Fibroblast of skin of abdomen (primary cell): Measurements from ENCODE around the gene CDK11A.
A peak's percentile ranks its signal among the peaks of the same experiment; 100 is the strongest.
"Not testable (repeated sequence)": the region's sequence is repeated elsewhere in the genome, so short reads cannot be mapped to it uniquely, and the experiment has no call there.

Experiments used
- DNase-seq: peaks from one replicate; pipeline ENCODE4 v3.0.0-alpha.2; 2013

The CDK11A gene

DNA sequence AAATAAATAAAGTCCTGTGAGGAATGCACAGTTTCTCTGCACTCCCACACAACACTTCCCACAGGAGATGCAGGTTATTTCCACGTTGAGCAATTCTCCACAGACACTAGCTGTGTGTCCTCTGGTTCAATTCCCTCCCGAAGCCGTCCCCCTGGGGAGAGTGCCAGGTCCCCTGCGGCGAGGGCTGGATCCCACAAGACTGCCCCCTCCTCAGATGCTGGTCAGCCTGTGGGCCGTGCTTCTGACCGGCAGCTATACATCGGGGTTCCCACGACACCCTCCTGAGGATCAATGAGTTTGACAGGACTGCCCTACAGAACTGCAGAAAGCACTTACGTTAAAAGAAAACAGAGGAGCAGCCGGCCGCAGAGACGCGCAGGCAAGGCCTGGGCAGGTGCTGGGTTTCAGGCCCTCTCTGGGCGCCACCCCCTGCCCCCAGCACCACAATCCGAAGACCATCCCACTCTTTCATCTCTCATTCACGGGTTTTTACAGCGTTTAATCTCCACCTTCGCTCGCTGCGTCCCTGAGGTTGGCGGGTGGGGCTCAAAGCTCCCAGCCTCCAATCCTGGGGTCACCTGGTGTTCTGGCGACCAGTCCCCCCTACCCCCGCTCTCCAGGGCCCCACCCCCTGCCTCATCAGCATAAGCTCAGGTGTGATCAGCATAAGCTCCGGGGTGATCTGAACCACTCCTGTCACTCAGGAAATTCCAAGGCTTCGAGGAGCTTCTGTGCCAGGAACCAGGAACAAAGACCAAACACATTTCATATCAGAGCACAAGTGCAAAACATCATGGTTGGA lies 40.9 kb downstream of the CDK11A start:
- no peak for DNase-seq

DNA sequence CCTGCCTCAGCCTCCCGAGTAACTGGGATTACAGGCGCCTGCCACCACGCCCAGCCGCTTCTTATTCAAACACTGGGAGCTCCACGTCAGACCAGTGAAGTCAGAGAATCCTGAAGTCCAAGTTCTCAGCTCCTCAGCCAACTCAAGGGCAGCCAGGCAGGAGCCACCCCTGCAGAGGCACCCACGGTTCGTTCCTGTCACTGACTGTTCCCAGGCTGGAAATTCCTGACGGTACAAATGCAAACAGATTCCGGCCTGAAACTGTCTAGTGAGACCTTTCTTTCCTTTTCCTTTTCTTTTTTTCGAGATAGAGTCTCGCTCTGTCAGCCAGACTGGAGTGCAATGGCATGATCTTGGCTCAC lies 43.3 kb downstream of the CDK11A start:
- DNase-seq: no peak

DNA sequence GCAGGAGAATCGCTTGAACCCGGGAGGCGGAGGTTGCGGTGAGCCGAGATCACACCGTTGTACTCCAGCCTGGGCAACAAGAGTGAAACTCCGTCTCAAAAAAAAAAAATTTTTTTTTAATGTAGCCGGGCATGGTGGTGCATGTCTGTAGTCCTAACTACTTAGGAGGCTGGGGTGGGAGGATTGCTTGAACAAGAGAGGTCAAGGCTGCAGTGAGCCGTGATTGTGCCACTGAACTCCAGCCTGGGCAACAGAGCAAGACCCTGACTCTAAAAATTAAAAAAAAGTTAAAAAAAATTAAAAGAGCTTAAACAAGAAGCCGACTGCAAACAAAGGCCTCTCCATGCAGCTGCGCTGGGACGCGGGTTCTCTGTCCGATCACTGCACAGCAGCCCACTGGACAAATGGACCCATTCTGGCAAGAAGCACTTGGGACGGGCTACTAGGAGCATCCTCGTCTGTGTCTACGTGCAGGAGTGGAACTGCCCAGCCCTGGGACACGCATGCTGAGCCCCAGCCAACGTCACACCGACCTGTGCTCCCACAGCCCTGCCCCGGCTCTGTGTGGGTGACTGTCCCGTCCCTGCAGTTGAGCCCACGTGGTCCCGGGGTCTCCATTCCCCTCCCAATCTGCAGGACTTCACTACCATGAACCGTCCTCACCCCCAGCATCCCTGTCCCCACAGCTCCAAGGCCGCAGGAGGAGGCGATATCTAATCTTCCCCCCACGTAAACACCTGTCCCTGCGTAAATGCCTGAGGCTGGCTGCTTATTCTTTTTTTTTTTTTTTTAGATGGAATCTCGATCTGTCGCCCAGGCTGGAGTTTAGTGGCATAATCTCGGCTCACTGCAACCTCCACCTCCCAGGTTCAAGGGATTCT lies 43.9 kb downstream of the CDK11A start:
- DNase-seq: no peak

DNA sequence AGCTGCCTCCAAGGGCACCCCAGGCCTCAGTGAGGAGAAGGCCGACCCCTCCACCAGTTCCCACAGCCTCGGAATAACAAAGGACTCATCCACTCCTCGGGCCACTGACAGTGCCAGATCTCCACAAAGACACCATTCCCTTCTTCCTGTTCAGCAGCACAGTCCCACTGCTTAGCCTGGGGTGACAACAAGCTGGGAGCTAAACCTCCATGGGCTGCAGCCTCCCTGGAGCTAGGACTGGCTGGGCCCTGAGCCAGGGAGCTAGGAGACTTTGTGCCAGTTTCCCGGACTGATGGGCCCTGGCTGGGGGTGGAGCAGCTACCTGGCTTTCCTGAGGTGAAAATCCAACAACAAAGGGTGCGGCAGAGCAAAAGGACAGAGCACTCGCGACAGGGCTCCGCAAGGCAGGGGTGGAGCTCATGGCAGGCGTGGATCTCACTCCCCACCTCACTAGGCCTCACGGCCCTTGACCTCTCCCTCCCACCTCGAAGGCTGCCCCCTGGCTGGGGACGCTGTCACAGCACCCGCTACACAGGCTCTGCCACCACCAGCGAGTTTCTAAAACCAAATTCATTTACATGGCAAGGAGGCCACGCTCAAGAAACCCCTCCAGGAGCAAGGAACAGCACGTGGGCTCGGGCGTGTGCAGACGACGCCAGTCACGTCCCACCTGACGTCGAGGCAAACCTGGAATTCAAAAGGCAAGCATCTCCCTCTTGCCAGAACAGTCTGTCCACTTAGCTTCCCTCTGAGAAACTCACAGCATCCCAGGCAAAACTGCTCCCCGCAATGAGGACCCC lies 45.4 kb downstream of the CDK11A start:
- no peak for DNase-seq

DNA sequence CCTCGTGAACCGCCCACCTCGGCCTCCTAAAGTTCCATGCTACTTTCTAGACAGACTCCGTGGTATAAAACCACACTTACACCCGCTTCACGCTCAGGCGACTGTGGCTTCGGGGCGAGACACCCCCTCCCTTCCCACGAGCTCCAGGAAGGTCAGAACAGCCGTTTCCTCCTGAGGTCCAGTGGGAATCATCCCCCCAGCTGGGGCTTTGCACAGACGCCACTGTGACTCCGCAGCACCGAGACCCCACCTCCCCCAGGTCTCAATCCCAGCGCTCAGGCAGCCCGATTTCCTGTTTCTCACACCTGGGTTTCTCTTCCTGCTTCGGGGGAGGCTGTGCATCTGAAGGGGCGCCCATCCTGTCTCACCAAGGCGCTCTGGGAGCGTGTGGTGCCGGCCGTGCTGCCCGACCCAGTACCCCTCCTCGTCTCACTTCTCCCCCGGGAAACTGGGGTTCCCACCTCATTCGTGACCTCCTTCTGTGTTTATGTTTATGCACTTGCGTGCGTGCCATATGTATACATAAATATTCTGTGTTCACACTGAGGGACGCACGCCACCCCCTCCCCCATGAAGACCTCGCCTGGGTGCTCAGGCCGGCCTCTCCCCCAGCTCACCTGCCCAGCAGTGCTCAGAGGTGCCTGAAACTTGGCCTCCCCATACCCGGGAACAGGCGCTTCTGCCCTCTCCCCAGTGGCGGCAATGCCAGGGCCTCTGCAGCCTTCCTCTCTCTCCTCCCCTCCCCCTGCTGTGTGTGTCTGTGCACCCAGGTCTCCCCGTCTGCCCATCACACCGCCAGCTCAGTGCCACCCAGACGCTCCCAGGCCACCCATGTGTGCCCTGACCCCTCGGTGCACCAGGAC lies 46.2 kb downstream of the CDK11A start:
- DNase-seq: no peak

DNA sequence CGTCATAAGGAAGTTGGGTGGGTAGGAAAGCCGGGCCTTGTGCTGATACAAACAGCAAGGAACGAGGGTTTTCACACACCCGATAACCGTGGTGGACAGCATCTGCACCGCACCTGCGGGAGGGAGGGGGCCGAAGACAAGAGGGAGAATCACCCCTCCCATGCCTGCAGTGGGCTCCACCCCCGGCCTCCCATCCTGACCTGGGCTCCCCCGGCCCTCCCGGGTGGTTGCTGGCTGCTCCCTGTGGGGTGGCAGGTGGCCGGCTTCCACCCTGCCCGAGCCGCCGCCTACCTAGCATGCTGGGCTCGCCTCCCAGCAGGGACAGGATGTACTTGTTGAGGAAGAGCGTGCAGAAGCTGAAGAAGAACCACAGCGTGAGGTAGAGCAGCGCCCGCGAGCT lies 48.1 kb downstream of the CDK11A start:
- not testable (repeated sequence) for DNase-seq

DNA sequence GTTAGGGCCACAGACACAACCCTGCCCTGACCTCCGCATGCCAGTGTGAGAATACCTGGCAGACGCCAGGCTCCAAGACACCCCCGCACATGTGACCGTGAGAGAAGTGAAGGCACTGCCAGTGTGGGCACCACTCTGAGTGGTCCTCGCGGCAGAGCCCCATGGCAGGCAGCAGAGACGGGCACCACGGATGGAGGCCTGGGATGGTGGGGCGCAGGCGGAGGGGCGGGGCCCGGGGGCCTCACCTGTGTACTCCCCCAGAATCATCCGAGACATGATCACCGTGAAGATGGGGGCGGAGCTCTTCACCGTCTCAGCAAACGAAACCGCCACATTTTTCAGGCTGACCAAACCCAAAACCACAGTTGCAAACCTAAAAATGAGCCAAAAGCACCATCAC lies 48.9 kb downstream of the CDK11A start:
- not testable (repeated sequence) for DNase-seq

DNA sequence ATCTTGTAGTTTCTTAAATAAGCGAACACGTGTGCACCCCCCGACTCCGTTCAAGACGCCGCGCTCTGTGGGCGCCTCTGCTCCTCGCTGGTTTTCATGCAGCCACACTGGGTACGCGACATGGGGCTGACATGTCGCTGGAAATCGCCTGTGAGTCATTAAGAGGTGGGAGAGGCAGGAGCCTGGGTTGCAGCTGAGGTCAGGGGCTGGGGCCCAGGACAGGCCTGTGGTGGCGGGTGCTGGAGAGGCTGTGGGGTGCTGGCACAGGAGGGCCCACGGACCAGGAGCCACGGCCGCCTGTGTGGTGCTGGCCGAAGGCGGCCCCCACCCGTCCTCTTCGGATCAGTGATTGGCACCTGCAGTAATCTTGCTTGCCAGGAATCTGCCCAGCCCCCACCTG lies 49.4 kb downstream of the CDK11A start:
- not testable (repeated sequence) for DNase-seq

DNA sequence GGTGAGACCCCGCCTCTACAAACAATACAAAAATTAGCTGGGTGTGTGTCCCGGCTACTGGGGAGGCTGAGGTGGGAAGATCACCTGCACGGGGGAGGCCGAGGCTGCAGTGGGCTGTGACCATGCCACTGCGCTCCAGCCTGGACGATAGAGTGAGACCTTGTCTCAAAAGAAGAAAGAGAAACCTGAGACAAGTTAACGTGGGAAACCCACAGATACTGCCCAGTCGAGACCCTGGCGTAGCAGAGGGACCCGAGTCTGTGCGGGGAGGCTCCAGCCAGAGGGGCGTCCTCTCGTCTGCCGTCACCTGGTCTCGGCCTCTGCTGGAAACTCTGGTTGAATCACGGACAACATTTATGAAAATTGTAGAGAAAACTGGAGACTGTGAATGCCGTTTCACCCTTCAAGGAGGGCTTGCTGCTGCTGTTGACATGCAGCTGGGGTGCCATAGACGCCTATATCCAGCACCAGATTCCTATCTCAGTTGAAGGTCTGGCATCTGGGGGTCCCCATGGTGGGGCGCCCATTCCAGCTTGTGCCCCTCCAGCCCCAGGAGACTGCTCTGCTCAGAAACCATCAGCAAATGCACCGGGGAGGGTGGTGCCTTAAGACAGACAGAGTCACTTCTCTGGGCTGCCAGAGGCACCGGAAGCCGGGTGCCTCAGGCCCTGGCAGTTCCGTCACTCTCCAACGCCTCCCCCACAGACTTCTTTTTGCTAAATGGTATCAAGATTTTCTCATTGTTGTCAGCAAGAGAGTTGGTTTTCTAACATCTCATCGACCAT lies 51.8 kb downstream of the CDK11A start:
- no peak for DNase-seq

DNA sequence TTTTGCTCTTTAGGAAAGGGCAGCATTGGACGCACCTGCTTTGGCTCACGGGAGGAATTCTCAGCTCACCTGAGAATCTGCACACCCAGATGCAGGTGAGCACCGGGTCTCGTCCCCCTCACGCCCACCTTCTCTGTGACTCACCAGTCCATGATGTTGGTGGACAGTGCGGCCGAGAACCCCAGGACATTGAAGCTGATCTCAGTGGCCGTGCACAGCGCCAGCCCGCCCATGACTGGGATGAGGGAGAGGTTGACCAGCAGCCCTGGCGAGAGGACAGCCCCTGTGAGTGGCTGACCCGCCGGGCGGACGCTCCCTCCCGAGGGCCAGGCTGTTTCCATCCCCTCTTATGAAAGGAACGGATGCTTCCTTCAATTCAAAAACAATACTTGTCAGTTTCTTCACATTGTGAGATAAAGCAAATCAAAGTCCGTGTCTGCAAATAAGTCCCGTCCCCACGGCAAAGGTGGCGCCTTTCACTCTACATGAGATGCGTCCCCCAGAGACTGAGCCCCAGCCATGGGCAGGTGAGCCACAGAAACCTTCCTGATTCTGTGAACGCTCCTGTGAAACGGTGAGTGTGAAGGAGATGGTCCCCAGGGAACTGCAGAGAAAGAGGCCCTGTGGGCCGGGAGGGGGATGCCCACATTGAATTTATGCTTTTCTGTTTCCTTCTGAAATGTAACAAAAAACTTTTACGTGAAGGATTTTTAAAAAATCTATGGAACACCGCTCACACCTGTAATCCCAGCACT lies 52.6 kb downstream of the CDK11A start:
- DNase-seq: no peak

DNA sequence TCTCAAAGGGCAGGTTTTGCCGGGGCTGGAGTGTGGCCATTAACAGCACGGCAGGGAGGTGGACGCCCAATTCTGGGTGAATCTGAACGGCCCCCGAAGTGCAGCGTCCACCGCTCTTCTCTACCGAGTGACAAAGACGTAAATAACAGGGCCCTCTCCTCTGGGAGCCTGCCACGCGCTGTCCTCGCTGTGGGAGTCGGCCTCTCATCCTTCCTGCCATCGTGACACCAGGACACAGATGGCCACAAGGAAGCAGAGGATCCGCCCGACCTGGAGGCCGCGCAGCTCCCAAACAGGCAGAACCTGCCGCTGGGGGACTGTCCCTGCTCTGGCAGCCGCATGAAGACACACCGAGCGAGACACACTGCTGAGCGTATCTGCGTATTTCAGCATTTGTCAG lies 53.3 kb downstream of the CDK11A start:
- no peak for DNase-seq

DNA sequence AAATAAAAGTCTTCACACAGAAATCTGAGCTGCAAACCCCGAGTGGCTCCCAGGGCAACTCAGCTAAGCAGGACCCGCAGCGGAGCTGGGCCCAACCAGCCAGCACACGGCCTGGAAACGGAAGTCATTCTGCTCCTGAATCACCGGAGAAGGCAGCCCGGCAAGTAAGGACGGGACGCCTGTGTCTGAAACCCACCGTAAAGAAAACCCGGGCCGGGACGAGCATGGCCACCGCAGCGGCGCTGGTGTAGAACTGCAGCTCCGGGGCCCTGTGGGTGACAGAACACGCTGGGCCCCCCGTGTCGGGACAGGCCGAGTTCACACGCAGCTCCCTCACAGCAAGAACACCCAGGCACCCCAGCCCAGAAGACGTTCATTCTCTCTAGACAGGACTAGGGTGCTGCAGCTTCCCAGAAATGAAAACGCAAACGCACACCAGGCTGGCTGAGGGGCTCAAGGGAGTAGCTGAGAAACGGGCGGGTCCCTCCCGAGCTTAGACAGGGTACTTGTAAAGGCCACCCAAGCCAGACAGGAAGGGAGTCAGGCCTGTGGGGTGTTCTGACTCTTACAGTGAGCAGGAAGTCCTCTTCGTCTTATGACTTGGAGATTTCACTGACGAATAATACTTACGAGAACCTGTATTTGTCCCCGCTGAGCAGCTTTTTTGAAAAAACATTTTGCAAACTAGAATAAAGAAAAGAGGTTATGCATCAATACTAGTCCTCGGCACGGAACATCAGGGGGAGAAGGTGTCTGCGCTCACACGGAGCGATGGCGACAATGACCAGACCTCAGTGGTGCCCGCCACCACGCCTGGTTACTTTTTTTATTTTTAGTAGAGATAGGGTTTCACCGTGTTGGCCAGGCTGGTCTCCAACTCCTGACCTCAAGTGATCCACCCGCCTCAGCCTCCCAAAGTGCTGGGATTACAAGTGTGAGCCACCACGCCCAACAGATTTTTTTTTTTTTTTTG lies 54.4 kb downstream of the CDK11A start:
- DNase-seq: no peak

DNA sequence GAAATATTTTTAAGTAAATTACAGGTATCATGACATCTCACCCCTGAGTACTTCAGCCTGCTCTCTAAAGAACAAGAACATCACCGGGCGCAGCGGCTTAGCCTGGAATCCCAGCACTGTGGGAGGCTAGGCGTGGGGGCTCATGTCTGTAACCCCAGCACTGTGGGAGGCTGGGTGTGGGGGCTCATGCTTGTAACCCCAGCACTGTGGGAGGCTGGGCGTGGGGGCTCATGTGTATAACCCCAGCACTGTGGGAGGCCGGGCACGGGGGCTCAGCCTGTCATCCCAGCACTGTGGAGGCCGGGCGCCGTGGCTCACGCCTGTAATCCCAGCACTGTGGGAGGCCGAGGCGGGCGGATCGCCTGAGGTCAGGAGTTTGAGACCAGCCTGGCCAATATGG lies 57.6 kb downstream of the CDK11A start:
- DNase-seq: no peak

DNA sequence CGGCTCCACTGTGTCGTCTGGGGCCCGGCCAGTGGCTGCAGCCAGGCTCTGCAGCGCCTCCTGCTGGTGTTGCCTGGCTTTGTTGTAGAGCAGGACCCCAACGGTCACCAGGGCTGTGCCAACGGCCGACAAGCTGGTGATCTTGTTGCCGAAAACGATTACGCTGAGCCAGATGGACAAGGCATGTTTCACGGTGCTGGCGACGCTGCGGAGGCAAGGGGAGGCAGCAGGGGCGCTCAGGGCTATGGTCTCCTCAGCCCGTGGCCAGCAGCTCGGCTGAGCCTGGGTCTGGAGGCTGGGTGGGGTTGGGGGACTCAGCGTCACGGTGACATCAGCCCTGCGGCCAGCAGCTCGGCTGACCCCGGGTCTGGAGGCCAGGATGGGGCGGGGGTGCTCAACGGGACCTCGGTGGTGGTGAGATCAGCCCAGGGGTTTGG lies 58.3 kb downstream of the CDK11A start:
- DNase-seq: no peak

DNA sequence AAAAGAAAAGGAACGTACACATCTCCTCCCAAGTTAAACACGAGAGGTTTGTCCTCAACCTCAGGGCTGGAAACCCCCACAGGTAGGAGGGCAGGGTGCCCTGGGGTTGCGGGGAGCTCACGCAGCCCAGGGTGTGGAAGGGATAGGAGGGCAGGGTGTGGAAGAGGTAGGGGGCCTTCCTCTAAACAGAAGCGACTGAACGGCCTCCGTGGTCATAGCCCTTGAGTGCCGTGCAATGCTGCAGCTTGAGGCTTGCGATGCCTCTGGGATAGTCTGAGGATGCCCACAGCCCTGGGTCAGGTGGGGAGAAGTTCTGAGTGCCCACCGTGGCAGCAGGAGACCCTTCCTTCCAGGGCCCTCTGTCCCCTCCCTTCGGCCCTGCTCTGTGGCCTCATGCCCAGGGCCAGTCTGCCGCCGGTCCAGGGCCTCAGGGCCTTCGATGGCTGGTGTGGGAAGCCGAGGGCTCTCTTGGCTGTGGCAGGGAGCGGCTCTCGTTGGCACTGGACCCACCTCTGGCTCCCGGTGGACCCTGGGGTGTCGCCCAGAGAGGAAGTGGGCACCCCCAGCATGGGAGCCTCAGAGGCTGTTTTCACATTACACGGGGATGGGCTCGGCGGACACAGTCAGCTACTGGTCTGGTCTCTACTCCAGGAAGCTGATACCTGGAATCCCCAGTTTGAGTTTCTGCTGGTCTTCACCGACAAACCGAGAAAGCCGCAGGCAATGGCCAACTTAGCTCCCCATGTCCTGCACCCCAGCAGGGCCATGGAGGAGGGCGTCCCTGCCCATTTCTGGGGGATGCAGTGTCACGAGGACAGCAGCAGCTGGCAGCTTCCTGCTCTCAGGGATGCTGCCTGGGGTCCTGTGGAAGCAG lies 59.0 kb downstream of the CDK11A start:
- no peak for DNase-seq

DNA sequence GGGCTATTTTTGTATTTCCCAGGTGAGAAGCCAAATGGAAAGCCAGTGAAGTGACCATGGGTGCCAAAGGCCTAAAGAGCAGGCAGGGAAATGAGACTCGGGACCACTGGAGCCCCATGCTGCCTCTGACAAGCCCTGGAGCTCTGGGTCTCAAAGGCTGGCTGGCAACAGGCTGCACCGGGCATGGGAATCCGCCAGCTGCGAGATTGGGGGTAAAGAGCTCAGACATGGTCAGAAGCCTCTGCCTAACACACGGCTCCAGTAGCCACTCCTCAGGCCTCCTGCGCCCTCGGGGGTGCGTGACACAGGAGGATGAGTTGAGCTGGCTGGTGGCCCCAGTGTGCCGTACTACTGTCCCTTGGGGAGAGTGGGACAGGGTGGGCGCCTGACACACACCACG lies 59.8 kb downstream of the CDK11A start:
- DNase-seq: not testable (repeated sequence)

DNA sequence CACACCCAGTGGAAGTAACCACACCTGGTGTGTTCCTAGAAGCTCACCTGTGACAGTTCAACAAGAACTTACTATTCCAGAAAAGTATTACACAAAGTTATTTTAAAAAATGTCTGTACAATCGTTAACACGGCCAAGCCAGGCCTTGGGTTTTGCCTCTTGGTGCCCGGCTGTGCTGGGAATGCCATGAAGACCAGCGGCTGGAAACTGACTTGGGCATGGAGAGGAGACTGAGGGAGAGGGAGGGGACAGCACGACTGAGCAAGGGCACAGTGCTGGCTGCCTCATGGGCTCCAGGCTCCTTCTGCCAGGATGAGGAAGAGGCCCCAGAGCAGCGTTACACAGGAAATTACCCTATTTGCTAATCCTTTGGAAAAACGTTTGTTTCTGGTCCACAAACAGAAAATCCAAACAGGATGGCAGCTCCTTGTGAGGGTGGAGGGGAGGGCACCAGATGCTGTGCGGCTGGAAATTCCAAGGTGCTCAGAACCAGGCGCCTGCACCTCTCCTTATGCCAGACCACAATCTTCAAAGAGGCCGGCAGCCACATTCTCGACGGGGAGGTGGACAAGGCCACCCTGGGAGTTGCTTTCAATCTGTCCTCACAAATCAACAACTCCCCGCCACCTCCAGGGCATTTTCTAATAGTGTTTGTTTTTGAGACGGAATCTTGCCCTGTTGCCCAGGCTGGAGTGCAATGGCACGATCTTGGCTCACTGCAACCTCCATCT lies 61.2 kb downstream of the CDK11A start:
- DNase-seq: peak; percentile 27
